SH-SY5Y (cell line): ENCODE results near the gene ICOSLG.

Experiments
- GATA2 ChIP-seq: IDR thresholded peaks from 2 replicates; pipeline ENCODE4 v1.6.1; 2011; ENCODE audit warnings: mild to moderate bottlenecking, low read depth, low read length
- GATA3 ChIP-seq: IDR thresholded peaks from 2 replicates; pipeline ENCODE4 v1.6.1; 2011; ENCODE audit warnings: low read depth, mild to moderate bottlenecking, low read length, moderate library complexity

The ICOSLG gene

GRCh38 chr21:44273046-44273445 lies 32.3 kb upstream of the ICOSLG start:
- TF ChIP-seq GATA3 (no peak), GATA2 (no peak)

- no peak for TF ChIP-seq GATA2
- no peak for TF ChIP-seq GATA3
These were observed 31.6 kb upstream of the ICOSLG start for GRCh38 chr21:44272284-44272858.

GRCh38 chr21:44271558-44272283 lies 31.0 kb upstream of the ICOSLG start:
- TF ChIP-seq GATA3 (no peak), GATA2 (no peak)

- no peak for TF ChIP-seq GATA2
- no peak for TF ChIP-seq GATA3
These were observed 28.3 kb upstream of the ICOSLG start for GRCh38 chr21:44269090-44269489.

- no peak for TF ChIP-seq GATA3
- no peak for TF ChIP-seq GATA2
These were observed 27.0 kb upstream of the ICOSLG start for GRCh38 chr21:44267655-44268142.

- TF ChIP-seq GATA3: no peak
- TF ChIP-seq GATA2: no peak
These were observed 25.1 kb upstream of the ICOSLG start for GRCh38 chr21:44265734-44266270.

- TF ChIP-seq GATA3 (no peak), GATA2 (no peak)
These were observed 23.0 kb upstream of the ICOSLG start for GRCh38 chr21:44263768-44264167.

GRCh38 chr21:44263221-44263760 lies 22.5 kb upstream of the ICOSLG start:
- TF ChIP-seq GATA2 (no peak), GATA3 (no peak)

GRCh38 chr21:44262338-44263056 lies 21.8 kb upstream of the ICOSLG start:
- TF ChIP-seq GATA2 (no peak), GATA3 (no peak)

- TF ChIP-seq GATA3 (no peak), GATA2 (no peak)
These were observed 21.0 kb upstream of the ICOSLG start, which contains the start of gene DNMT3L for GRCh38 chr21:44261675-44262295. DNMT3L (minus strand) TSS chr21:44261897; CDS start chr21:44261259, 638 bp downstream.

- no peak for TF ChIP-seq GATA2
- TF ChIP-seq GATA3: no peak
These were observed 20.3 kb upstream of the ICOSLG start for GRCh38 chr21:44260791-44261631.

GRCh38 chr21:44260066-44260465 lies 19.3 kb upstream of the ICOSLG start:
- TF ChIP-seq GATA2 (no peak), GATA3 (no peak)
